HG03064 (cell line): ENCODE results near the gene PPOX.

Experiments
- ATAC-seq: cut with Tn5 transposase; IDR thresholded peaks from one replicate; pipeline ENCODE4 v1.9.1; 2021; ENCODE audit warnings: low read depth; ENCODE audit not compliant: unreplicated experiment

Gene PPOX

DNA sequence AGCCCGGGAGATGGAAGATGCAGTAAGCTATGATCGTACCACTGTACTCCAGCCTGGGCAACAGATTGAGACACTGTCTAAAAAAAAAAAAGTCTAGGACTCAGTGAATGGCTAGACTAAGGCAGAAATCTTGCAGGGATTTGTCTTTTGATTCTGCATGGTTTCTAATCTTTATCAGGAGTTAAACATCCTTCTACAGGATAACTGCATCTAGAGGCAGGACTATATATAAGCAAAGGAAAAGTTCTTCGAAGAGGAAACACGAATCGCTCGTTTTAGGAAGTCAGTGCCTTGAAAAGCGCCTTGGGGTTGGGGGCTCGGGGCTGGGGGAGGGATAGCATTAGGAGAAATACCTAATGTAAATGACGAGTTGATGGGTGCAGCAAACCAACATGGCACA is 13.1 kb upstream of the PPOX start:
- ATAC-seq, result no peak

DNA sequence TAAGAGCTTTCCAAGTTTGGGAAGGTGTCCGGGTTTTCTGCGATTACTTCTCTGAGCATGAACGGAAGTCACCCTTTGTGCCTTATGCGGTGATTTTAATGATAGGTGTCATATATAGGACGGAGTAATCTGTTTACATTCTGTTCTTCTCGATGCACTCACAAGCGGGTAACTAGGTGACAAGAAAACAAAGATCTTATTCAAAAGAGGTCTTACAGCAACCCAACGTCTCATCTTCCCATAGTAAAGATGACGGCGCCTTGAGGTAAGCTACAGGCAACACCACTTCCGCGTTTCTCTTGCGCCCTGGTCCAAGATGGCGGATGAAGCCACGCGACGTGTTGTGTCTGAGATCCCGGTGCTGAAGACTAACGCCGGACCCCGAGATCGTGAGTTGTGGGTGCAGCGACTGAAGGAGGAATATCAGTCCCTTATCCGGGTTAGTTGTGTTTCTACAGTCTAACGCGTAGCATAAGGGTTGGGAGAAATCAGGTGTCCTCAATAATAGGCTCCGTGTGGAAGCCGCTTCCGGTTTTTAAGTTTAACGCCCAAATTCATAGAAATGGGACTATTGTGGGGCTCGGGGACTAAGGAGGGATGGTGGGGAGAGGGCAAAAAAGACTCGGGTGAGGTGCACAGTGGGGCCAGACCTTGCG is 12.4 kb upstream of the PPOX start, which contains the start of gene UFC1:
Gene UFC1 (plus strand): TSS at position 297 of the 656 bp plus-strand sequence. CDS start 20 bp downstream, at position 317.
- no peak for ATAC-seq

- no peak for ATAC-seq
These were observed 8.4 kb upstream of the PPOX start for GRCh38 chr1:161157867-161158266.

GRCh38 chr1:161158316-161159010 is 7.8 kb upstream of the PPOX start:
- ATAC-seq, result no peak

- ATAC-seq, result peak; percentile 56
These were observed 6.9 kb upstream of the PPOX start, which contains the start of gene USP21 for GRCh38 chr1:161159087-161159912. TSS of gene USP21 (plus strand) at chr1:161159500. CDS start at chr1:161160641, 1,141 bp downstream.

- no peak for ATAC-seq
These were observed 6.3 kb upstream of the PPOX start for GRCh38 chr1:161159913-161160243.

- no peak for ATAC-seq
These were observed 5.5 kb upstream of the PPOX start for GRCh38 chr1:161160671-161161145.

- ATAC-seq, result no peak
These were observed 4.6 kb upstream of the PPOX start for GRCh38 chr1:161161652-161162051.

DNA sequence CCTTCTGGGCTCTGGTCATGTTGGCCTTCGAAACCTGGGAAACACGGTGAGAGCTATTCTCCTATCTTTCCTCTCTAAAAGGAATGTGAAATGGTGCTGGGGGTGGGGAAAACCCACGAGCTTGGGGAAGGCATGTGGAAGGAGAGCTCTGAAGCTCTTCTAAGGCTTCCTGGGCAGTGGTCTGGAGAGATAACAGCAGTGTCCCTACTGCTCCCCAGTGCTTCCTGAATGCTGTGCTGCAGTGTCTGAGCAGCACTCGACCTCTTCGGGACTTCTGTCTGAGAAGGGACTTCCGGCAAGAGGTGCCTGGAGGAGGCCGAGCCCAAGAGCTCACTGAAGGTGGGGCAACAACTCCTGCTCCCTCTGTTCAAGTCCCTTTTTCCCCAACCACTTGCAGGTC is 4.2 kb upstream of the PPOX start:
- ATAC-seq, result no peak

DNA sequence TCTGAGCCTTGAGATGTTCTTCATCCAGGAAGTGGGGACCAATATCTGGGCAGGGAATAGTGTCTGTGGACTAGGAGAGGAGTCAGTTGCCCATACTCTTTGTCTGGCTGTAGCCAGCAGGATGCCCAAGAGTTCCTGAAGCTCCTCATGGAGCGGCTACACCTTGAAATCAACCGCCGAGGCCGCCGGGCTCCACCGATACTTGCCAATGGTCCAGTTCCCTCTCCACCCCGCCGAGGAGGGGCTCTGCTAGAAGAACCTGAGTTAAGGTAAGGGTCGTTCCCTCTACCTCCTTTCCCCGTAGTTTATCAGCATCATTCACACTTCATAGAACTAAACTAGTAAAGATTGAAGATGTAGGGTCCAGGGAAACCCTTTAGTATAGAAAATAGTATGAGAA is 3.4 kb upstream of the PPOX start:
- ATAC-seq, result no peak

DNA sequence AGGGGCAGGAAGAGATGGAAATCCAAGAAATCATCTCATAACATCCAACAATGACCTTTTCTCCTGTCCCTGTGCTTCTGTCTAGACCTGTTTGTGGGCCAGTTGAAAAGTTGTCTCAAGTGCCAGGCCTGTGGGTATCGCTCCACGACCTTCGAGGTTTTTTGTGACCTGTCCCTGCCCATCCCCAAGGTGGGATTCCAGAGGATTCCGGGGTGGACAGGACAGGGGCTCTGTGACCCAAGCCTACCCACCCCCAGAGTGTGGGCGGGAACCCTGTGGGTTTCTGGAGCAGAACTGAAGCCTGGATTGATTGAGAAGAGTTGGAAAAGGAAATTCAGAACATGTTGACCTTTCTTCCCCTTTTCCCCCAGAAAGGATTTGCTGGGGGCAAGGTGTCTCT is 2.4 kb upstream of the PPOX start:
- no peak for ATAC-seq

DNA sequence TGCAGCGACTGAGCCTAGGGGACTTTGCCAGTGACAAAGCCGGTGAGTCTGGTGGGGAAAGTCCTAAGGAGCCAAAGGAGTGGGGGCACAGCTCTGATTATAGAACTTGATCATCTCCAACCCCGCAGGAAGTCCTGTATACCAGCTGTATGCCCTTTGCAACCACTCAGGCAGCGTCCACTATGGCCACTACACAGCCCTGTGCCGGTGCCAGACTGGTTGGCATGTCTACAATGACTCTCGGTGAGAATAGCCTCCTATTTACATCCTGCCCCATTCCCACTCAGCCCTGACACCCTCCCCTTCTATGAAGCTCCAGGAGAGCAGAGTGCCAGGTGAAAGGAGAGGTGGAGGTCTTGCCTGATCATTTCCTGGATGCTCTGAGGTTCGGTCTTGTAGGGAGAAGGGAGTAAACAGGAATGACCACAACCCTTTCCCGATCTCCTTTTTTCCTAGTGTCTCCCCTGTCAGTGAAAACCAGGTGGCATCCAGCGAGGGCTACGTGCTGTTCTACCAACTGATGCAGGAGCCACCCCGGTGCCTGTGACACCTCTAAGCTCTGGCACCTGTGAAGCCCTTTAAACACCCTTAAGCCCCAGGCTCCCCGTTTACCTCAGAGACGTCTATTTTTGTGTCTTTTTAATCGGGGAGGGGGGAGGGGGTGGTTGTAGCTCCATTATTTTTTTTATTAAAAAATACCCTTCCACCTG is 1.2 kb upstream of the PPOX start:
- no peak for ATAC-seq

GRCh38 chr1:161166669-161167548 is 683 bp downstream of the PPOX start:
- ATAC-seq, result peak; percentile 1

- no peak for ATAC-seq
These were observed 2.7 kb downstream of the PPOX start for GRCh38 chr1:161168906-161169305.

DNA sequence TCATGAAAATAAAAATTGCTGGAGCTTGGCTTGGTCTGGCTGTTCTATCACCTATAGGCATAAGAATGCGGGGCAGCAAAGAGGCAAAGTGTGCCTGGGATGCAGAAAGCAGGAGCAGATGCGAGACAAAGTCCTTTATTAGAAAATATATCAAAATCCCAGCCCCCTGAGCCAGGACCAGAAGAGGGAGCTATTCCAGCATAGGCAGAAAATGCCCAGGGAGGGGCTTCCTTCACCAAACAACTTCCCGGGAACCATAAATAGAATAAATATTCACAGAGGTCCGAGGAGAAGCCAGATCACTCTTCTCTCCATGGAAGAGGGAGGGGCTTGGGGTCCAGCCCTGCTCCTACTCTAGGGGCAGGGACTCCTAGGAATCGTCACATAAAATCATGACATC is 5.0 kb downstream of the PPOX start:
- ATAC-seq, result no peak

GRCh38 chr1:161171696-161172095 is 5.5 kb downstream of the PPOX start:
- no peak for ATAC-seq

DNA sequence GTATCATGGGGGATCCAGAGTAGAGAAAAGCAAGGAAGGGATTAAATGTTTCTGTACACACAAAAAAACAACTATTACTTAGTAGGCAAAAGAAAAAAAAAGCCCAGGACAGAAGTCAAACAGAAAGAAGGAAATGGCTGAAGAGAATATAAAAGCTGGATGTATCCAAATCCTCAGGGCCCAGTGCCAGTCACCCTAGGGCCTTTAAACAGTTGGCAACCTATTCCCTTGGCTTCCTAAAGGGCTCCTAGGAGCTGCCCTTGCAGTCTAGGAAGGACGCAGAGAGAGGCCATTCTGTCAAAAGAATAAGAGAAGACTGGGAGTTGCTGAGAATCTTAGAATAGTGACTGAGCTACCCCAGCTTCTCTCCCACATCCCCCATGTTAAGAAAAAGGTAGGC is 6.1 kb downstream of the PPOX start:
- ATAC-seq, result no peak

- ATAC-seq, result no peak
These were observed 6.7 kb downstream of the PPOX start for GRCh38 chr1:161172776-161173376.

GRCh38 chr1:161173711-161174110 is 7.5 kb downstream of the PPOX start:
- no peak for ATAC-seq
